ENCODE data around the gene JARID2. TPM values are rescaled to one million over a fixed set of nuclear protein-coding genes. Genes with fewer than 3 reads are reported as not detected.

JARID2 gene
- total RNA-seq, 2 experiments from 2014 or later, result 33.0 to 33.2 TPM

- POLR2A ChIA-PET, result no interaction called here
- Mint-ChIP-seq H3K27ac (no peak overlapping the region), H3K27me3 (ENCODE audit: low read depth) (peaks cover 2% of the 10 kb centered on the region), H3K4me3 (no peak overlapping the region), H3K36me3 (ENCODE audit: low read depth) (no peaks in the 10 kb centered on the region), H3K4me1 (ENCODE audit: low read depth) (no peaks in the 10 kb centered on the region), H3K9me3 (ENCODE audit: insufficient read depth) (no peaks in the 10 kb centered on the region)
- no peak for ATAC-seq
- no peak for DNase-seq
- CTCF ChIA-PET, result no interaction called here
These were observed 11.7 kb upstream of the JARID2 start for GRCh38 chr6:15234068-15234758.

- Mint-ChIP-seq H3K27ac (no peak overlapping the region), H3K4me1 (ENCODE audit: low read depth) (peaks cover 13% of the 10 kb centered on the region)
- CTCF ChIA-PET, result interaction anchor here (0.6 to 0.9 kb wide), 3 partner anchors 151 to 871 kb away, joined by 3 read pairs; no protein-coding TSS in a partner anchor
These were observed 6.1 kb upstream of the JARID2 start for GRCh38 chr6:15239616-15240364.

DNA sequence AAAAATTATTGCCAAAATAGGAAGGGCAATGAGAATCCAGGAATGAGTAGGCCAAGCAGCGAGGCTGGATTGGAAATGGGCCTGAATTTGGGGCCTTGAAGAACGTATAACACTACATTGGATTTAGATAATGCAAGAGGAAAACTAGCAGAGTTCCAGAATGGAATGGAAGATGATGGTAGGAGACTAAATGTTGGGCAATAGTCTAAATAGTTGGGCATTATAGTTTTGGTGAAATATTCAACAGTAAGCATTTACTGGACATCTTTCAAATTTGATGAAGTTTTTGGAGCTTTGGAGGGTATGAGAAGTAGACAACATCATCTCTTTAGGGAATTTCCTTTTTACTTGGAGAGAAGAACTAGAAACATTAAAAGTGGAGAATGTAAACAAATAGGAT, 3.4 kb upstream of the JARID2 start:
- H3K36me3 Mint-ChIP-seq (ENCODE audit: low read depth), result peaks cover 8% of the 10 kb centered on the region
- no peak for DNase-seq
- peaks cover 13% of the 10 kb centered on the region for H3K4me1 Mint-ChIP-seq (ENCODE audit: low read depth)
- no peak for ATAC-seq
- ChIA-PET CTCF (no interaction called here), POLR2A (no interaction called here)
- no peaks in the 10 kb centered on the region for H3K9me3 Mint-ChIP-seq (ENCODE audit: insufficient read depth)
- peaks cover 2% of the 10 kb centered on the region for H3K27me3 Mint-ChIP-seq (ENCODE audit: low read depth)
- no peak overlapping the region for H3K4me3 Mint-ChIP-seq
- no peak overlapping the region for H3K27ac Mint-ChIP-seq

More at GRCh38 chr6:15239616-15240364, 6.1 kb upstream of the JARID2 start:
- Mint-ChIP-seq H3K9me3 (ENCODE audit: insufficient read depth) (no peaks in the 10 kb centered on the region), H3K4me3 (no peak overlapping the region), H3K36me3 (ENCODE audit: low read depth) (no peaks in the 10 kb centered on the region), H3K27me3 (ENCODE audit: low read depth) (peaks cover 2% of the 10 kb centered on the region)
- POLR2A ChIA-PET, result interaction anchor here (0.7 kb wide), 1 partner anchor 610 kb away, joined by 3 read pairs; no protein-coding TSS in a partner anchor
- no peak for ATAC-seq
- no peak for DNase-seq

DNA sequence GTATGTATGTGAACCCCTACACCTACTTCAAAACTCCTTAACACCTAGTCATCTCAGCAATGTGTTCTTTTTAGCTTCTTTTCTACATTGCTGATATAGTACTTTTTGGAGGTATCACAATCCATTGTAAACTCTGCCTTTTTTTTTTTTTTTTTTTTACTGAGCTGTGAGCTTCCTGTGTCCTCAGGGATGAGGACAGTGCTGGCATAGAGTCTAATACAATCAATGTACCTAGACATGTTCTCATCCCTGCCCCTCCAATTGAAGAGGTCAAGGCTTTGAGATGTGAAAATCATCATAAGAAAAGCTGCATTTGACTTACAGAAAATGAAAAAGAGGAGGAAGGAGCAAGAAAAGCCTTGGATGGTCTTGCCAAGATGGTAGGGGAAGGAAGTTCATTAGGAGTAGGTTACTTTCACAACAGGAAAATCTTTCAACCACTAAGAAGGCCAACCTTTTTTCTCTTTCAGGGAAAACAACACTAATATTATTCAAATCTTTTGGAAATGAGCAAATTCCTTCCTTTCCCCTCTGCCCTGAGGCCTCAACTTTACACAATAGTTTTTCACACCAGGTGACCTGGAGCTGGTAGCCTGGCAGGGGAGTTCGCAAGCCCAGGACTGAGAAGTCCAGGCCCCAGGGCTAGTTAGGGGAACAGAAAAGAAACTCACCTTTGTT, 2.8 kb upstream of the JARID2 start:
- CTCF ChIA-PET, result interaction anchor here (1.0 kb wide), 1 partner anchor 221 kb away, joined by 3 read pairs; no protein-coding TSS in a partner anchor
- Mint-ChIP-seq H3K9me3 (ENCODE audit: insufficient read depth) (no peaks in the 10 kb centered on the region), H3K27me3 (ENCODE audit: low read depth) (peaks cover 2% of the 10 kb centered on the region), H3K27ac (no peak overlapping the region), H3K36me3 (ENCODE audit: low read depth) (peaks cover 8% of the 10 kb centered on the region), H3K4me1 (ENCODE audit: low read depth) (peaks cover 13% of the 10 kb centered on the region), H3K4me3 (no peak overlapping the region)
- no peak for ATAC-seq
- DNase-seq, result no peak
- POLR2A ChIA-PET, result no interaction called here

DNA sequence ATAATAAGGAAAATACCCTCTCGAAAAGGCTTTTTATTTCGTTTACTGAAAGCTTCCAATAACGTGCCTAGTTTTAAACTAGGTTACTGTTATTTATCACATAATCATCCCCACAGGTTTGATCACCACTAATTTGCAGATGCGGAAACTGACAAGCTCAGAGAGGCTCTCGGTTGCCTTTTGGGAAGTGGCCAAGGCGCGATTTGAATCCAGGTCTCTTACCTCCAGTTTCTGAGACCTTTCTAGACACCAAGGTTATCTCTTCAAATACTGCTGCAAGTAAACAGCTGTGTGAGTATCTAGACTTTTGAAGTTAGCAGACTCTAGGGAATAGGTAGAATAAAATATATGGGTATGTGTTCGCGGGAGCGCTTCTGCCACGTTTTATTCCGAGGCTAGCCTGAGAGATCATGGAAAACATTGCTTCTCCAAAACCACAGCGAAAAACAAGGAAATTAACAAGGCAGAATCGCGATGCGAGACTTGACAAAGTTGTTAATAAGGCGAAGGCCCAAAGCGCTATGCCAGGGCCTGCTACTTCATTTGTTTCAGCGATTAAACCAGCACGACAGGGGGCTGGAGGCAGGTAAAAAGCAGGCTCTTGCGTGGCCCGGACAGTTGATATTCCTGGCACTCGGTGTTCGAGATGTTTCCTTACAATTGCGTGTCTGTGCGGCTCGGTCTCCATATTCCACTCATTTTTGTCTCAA, 1.8 kb upstream of the JARID2 start:
- CTCF ChIA-PET, result interaction anchor here (1.0 kb wide), 1 partner anchor 220 kb away, joined by 3 read pairs; no protein-coding TSS in a partner anchor

GRCh38 chr6:15244620-15245360, 1.1 kb upstream of the JARID2 start:
- H3K36me3 Mint-ChIP-seq (ENCODE audit: low read depth), result peaks cover 10% of the 10 kb centered on the region
- no peaks in the 10 kb centered on the region for H3K9me3 Mint-ChIP-seq (ENCODE audit: insufficient read depth)
- ATAC-seq, result peak; percentile 24
- H3K27me3 Mint-ChIP-seq (ENCODE audit: low read depth), result no peaks in the 10 kb centered on the region
- ChIA-PET CTCF (interaction anchor here (0.8 to 1.2 kb wide), 3 partner anchors 43 to 85 kb away, joined by 3 to 4 read pairs (median 3); no protein-coding TSS in a partner anchor), POLR2A (interaction anchor here (0.5 to 1.0 kb wide), 2 partner anchors 20 to 1780 kb away, joined by 3 to 5 read pairs; no protein-coding TSS in a partner anchor)
- peak; percentile 69 for DNase-seq
- peaks cover 20% of the 10 kb centered on the region for H3K4me1 Mint-ChIP-seq (ENCODE audit: low read depth)
- H3K4me3 Mint-ChIP-seq, result peak overlapping the region; percentile 94
- H3K27ac Mint-ChIP-seq, result peak overlapping the region; percentile 93

More for the DNA sequence above, 1.8 kb upstream of the JARID2 start:
- Mint-ChIP-seq H3K36me3 (ENCODE audit: low read depth) (peaks cover 9% of the 10 kb centered on the region), H3K9me3 (ENCODE audit: insufficient read depth) (no peaks in the 10 kb centered on the region), H3K27me3 (ENCODE audit: low read depth) (no peaks in the 10 kb centered on the region), H3K4me3 (peak overlapping the region; percentile 76), H3K4me1 (ENCODE audit: low read depth) (peaks cover 15% of the 10 kb centered on the region), H3K27ac (peak overlapping the region; percentile 61)
- ATAC-seq, result no peak
- POLR2A ChIA-PET, result interaction anchor here (0.5 kb wide), 1 partner anchor 1779 kb away, joined by 5 read pairs; no protein-coding TSS in a partner anchor
- no peak for DNase-seq

DNA sequence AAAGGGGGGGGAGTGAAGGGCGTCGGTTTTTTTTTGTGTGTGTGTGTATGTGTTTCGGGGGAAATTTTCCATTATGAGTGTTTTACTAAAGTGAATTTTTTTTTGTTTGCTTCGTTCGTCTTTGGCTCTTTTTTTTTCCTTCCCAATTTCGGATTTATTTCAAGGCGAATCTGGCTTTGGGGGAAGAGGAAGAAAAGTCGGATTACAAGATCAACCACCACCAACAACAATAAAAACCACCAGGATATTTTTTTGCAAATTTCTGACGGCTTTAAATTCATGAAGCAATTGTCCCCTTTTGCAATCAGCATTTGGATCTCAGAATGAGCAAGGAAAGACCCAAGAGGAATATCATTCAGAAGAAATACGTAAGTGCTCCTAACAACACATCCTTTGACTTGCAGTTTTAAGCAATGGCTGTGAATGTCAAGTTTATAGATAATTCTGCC, 372 bp downstream of the JARID2 start:
- POLR2A ChIA-PET, result interaction anchor here (1.5 kb wide), 1 partner anchor 53 kb away, joined by 5 read pairs; no protein-coding TSS in a partner anchor
- H3K36me3 Mint-ChIP-seq (ENCODE audit: low read depth), result peaks cover 19% of the 10 kb centered on the region
- peaks cover 35% of the 10 kb centered on the region for H3K4me1 Mint-ChIP-seq (ENCODE audit: low read depth)
- CTCF ChIA-PET, result interaction anchor here (0.7 to 1.4 kb wide), 3 partner anchors 176 to 1127 kb away, joined by 3 to 5 read pairs (median 3); no protein-coding TSS in a partner anchor
- H3K27me3 Mint-ChIP-seq (ENCODE audit: low read depth), result no peaks in the 10 kb centered on the region
- no peaks in the 10 kb centered on the region for H3K9me3 Mint-ChIP-seq (ENCODE audit: insufficient read depth)
- DNase-seq, result no peak
- peak overlapping the region; percentile 93 for H3K27ac Mint-ChIP-seq
- no peak for ATAC-seq
- peak overlapping the region; percentile 94 for H3K4me3 Mint-ChIP-seq

GRCh38 chr6:15246666-15247499, 1.0 kb downstream of the JARID2 start:
- no peak for ATAC-seq
- no peaks in the 10 kb centered on the region for H3K27me3 Mint-ChIP-seq (ENCODE audit: low read depth)
- H3K36me3 Mint-ChIP-seq (ENCODE audit: low read depth), result peaks cover 23% of the 10 kb centered on the region
- H3K9me3 Mint-ChIP-seq (ENCODE audit: insufficient read depth), result no peaks in the 10 kb centered on the region
- POLR2A ChIA-PET, result interaction anchor here (0.6 to 1.5 kb wide), 4 partner anchors 42 to 1172 kb away, joined by 3 to 5 read pairs (median 3); no protein-coding TSS in a partner anchor
- peaks cover 41% of the 10 kb centered on the region for H3K4me1 Mint-ChIP-seq (ENCODE audit: low read depth)
- peak overlapping the region; percentile 94 for H3K4me3 Mint-ChIP-seq
- peak overlapping the region; percentile 93 for H3K27ac Mint-ChIP-seq
- CTCF ChIA-PET, result interaction anchor here (0.7 to 1.4 kb wide), 10 partner anchors 35 to 1127 kb away, joined by 3 to 5 read pairs (median 3); no protein-coding TSS in a partner anchor
- peak; percentile 62 for DNase-seq

- Mint-ChIP-seq H3K4me1 (ENCODE audit: low read depth) (peaks cover 50% of the 10 kb centered on the region), H3K27ac (peak overlapping the region; percentile 93), H3K27me3 (ENCODE audit: low read depth) (no peaks in the 10 kb centered on the region), H3K36me3 (ENCODE audit: low read depth) (peaks cover 27% of the 10 kb centered on the region), H3K4me3 (peak overlapping the region; percentile 94), H3K9me3 (ENCODE audit: insufficient read depth) (no peaks in the 10 kb centered on the region)
- POLR2A ChIA-PET, result interaction anchor here (0.6 to 2.4 kb wide), 10 partner anchors 12 to 1173 kb away, joined by 3 to 13 read pairs (median 6); no protein-coding TSS in a partner anchor
- ATAC-seq, result peak; percentile 25
- CTCF ChIA-PET, result interaction anchor here (0.7 to 1.4 kb wide), 8 partner anchors 34 to 1035 kb away, joined by 3 to 5 read pairs (median 4); no protein-coding TSS in a partner anchor
- DNase-seq, result peak; percentile 67
These were observed 1.9 kb downstream of the JARID2 start for GRCh38 chr6:15247500-15248450.
